HG03457 (cell line): ENCODE data around the gene SETD9.

Experiments used
- ATAC-seq: cut with Tn5 transposase; IDR thresholded peaks from one replicate; pipeline ENCODE4 v1.9.1; 2021; ENCODE audit warnings: moderate number of reproducible peaks; ENCODE audit not compliant: unreplicated experiment

The SETD9 gene

GRCh38 chr5:56909294-56910209 lies at the start of gene SETD9:
Gene SETD9, plus strand, starts transcription at chr5:56909596. Its CDS starts 50 bp downstream, at chr5:56909646.
- ATAC-seq, result peak; percentile 85

GRCh38 chr5:56861893-56862485 lies 47.4 kb upstream of the SETD9 start:
- ATAC-seq, result no peak

GRCh38 chr5:56862909-56863308 lies 46.5 kb upstream of the SETD9 start:
- ATAC-seq, result no peak

GRCh38 chr5:56871777-56872176 lies 37.6 kb upstream of the SETD9 start:
- no peak for ATAC-seq

GRCh38 chr5:56873056-56873455 lies 36.3 kb upstream of the SETD9 start:
- no peak for ATAC-seq

GRCh38 chr5:56876327-56876726 lies 33.1 kb upstream of the SETD9 start:
- ATAC-seq, result no peak

GRCh38 chr5:56881571-56881970 lies 27.8 kb upstream of the SETD9 start:
- ATAC-seq, result no peak

- ATAC-seq, result no peak
Measured at GRCh38 chr5:56893251-56893951, 16.0 kb upstream of the SETD9 start.

GRCh38 chr5:56896763-56897162 lies 12.6 kb upstream of the SETD9 start:
- ATAC-seq, result no peak

- ATAC-seq, result no peak
Measured at GRCh38 chr5:56898213-56898612, 11.2 kb upstream of the SETD9 start.

GRCh38 chr5:56900395-56900794 lies 9.0 kb upstream of the SETD9 start:
- no peak for ATAC-seq

- no peak for ATAC-seq
Measured at GRCh38 chr5:56900858-56901578, 8.4 kb upstream of the SETD9 start.

- ATAC-seq, result peak; percentile 25
Measured at GRCh38 chr5:56908942-56909293, 478 bp upstream of the SETD9 start.

- peak; percentile 22 for ATAC-seq
Measured at GRCh38 chr5:56910210-56910965, 992 bp downstream of the SETD9 start.

GRCh38 chr5:56913766-56914165 lies 4.4 kb downstream of the SETD9 start:
- ATAC-seq, result no peak

- no peak for ATAC-seq
Measured at GRCh38 chr5:56914678-56915077, 5.3 kb downstream of the SETD9 start.

GRCh38 chr5:56917534-56917933 lies 8.1 kb downstream of the SETD9 start:
- ATAC-seq, result no peak

GRCh38 chr5:56918054-56918453 lies 8.7 kb downstream of the SETD9 start:
- no peak for ATAC-seq

GRCh38 chr5:56919942-56920662 lies 10.7 kb downstream of the SETD9 start:
- no peak for ATAC-seq

GRCh38 chr5:56922922-56923321 lies 13.5 kb downstream of the SETD9 start:
- no peak for ATAC-seq
